GM12878 (cell line): ENCODE measurements around the gene SV2B.

Experiments used
- MYC ChIP-seq: IDR thresholded peaks from 2 replicates; pipeline ENCODE4 v1.6.1; 2011; ENCODE audit warnings: mild to moderate bottlenecking, low read length, moderate library complexity, inconsistent platforms; ENCODE audit not compliant: insufficient read depth, insufficient replicate concordance, insufficient read length, severe bottlenecking
- PRDM15 ChIP-seq: fragments of 450-650 bp; formaldehyde crosslinking; IDR thresholded peaks from 2 replicates; pipeline ENCODE4 v1.4.0; 2020; ENCODE audit warnings: mild to moderate bottlenecking, moderate library complexity
- STAT1 ChIP-seq: fragments of 450-650 bp; conservative IDR thresholded peaks from 2 replicates; pipeline ENCODE4 v1.6.1; 2014; ENCODE audit warnings: antibody characterized with exemption, mild to moderate bottlenecking
- TCF12 ChIP-seq: IDR thresholded peaks from 2 replicates; pipeline ENCODE4 v1.6.1; 2011; ENCODE audit warnings: low read depth, mild to moderate bottlenecking, low read length

GRCh38 chr15:91132079-91132478 is 32.0 kb downstream of the SV2B start:
- TF ChIP-seq MYC: no peak
- no peak for TF ChIP-seq STAT1
- no peak for TF ChIP-seq TCF12
- TF ChIP-seq PRDM15 (CRISPR knock-in tag): no peak
